NOMO-1 treated with DMSO at 0.1 percent for 48 hours (cell line): Measurements from ENCODE around the gene DPH2.

Experiments used
- DNase-seq: peaks from one replicate; lab custom pipeline; 2025; ENCODE audit not compliant: unreplicated experiment; lab: John Stamatoyannopoulos, UW

The DPH2 gene

DNA sequence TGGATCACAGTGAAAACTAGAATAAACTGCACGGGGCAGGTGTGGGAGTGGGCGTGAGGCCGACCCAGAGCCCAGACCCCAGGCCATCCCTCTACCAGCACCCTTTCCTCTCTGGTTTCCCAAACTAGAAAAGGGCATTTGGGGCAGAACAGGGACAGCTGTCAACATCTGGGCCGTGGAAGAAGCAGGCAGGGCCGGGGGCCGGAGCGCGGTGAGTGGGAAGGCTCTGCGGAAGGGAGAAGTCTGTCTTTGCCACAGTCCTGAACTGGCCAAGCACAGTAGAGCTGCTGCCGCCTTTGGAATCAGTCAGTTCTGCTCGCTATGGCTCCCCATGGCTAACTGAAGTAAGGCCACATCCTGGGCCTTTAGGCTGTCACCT, 28.2 kb downstream of the DPH2 start:
- DNase-seq = no peak

DNA sequence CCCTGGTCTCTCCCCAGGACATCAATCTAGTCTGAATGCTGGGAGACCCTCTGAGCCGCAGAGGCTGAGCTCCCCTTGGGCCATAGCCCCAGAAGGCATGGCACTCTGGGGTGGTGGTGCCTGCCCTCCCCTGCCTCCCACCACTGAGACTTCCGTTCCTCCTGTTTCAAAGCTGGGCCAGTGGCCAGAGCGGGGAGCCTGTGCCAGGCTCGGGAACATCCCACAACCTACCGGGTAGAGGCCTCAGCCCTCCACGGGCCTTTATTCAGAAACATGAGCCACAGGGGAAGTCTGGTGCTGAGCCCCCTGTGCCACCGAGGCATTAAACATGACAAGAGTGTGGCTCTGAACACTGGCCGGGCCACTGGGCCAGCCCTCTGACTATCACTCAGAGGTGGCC, 29.6 kb downstream of the DPH2 start:
- no peak for DNase-seq

DNA sequence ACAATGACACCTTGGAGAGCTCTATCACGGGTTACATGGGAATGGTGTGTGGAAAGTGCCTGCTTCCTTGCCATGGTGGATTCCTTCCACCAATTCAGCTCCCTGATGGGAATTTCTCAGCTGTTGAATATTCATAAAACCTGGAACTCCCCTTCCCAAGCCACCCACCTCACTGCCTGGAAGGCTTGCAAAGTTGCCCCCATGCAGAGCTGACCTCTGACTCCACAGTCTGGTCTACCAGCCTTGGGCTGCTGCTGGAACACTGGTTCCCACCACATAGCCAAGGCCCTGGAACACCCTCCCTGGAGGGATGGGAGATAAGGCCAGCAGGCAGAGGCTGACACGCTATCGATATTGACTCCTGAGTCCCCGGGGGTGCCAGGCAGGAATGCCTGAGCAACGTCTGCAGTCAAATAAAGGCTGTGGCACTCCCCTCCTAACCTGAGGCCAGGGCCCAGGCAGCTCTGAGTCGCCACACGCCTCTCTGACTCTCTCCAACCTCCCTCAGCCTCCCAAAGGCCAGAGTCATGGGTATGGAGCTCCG, 30.4 kb downstream of the DPH2 start:
- no peak for DNase-seq

- DNase-seq = no peak
Observed at GRCh38 chr1:44002165-44002564, 32.4 kb downstream of the DPH2 start.

- DNase-seq = no peak
Observed at GRCh38 chr1:44002606-44003157, 32.9 kb downstream of the DPH2 start.

DNA sequence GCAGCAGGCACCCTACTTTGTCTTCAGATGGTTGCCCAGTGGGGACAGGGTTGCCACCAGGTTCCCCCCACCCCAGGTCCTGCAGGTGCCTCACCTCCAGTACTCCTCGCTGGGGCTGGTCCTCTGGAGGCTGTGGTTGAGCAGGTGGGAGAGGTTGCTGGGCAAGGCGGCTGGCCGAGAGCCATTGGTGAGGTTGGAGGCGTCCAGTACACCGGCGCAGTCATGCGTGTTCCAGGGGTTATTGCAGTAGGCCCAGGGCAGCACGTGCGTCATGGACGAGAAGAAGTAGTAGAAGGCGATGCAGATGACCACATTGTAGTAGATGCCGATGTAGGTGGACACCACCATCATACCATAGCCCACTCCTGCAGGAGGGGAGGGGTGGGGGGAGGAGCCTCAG, 38.4 kb downstream of the DPH2 start:
- DNase-seq = no peak

DNA sequence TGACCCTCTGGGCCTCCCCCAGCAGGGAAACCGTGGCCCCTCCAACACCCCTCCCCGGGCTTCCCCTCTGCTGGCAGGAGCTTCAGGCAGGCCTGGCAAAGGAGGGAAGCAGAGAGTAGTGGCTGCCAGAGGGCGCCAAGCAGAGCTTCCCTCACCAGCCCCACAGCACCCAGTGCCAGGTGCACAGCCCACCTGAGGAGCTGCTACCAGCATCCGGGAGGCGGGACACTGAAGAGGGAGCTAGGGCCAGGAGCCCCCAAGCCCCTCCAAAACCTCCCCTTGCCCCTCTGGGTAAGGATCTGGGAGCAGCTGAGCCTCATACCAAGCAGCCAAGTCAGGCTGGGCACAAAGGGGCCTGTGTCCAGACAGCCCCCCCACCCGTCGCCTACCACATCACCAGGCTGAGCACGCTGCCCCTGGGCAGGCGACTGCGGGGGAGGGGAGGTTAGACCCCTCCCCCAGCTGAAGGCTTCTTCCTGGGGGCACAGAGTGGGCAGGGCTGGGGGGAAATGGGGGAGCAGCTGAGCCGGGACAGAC, 41.2 kb downstream of the DPH2 start:
- DNase-seq = no peak

- DNase-seq = no peak
Observed at GRCh38 chr1:44012404-44012803, 42.6 kb downstream of the DPH2 start.

DNA sequence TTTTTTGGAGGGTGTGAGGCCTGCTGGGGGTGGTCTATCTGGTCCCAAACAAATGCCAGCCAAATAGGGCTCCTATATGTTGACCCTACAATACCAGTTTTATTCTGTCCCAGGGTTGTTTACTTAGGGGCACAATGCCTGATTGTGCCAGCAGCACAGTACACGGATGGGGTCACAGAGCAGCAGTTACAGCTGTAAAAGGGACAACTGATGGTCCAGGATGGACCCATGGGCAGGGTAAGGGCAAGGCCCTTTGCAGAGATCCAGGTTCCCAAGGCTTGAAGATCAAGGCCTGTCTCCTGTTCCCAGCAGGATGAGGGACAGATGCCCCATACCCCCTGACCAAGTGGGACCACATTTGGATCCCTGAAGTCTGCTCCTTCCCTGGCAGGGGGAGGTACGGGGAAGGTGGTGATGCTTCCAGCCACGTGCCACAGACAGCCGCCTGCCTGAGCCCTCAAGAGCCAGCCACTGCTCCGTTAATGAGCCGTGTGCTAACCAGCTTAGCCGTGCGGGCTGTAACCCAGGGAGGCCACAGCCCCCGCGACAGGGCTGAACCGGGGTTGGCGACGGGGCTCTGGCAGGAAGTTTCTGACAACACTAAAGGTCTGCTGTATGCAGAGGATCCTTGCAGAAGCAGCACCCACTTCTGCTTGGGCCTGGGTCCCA, 43.3 kb downstream of the DPH2 start:
- DNase-seq = no peak

GRCh38 chr1:44013949-44014348, 44.1 kb downstream of the DPH2 start:
- no peak for DNase-seq

DNA sequence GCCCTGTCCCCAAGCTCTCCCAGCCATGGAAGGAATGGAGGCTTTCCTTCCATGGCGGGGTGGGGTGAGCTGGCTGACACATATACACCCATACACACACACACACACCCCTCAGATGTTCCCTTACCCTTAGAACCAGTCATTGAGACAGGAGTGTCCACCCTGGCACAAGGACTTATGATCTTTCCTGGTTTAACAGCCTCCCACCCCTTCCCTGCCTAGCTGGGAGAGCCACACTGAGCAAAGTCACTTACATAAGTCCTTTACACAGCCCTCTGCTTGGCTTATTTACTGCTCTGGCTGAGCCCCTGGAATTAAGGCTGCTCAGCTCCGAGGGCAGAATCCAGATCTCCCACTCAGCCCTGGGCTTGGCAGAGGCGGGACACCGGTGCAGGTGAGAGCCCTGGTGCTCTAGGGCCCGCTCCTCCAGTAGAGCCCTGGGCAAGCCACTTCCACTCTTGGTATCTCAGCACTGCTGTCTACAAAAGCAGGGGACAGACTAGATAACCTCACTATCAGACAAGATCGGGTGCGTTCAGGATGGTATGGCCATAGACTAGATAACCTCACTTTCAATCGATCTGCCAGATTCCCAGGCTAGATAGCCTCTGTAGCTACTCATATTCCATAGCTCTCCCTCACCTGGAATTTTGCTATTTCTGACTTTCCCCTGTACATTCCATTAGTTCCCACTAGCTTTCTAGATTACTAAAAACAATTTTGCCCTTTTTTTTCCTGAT, 44.7 kb downstream of the DPH2 start:
- no peak for DNase-seq

DNA sequence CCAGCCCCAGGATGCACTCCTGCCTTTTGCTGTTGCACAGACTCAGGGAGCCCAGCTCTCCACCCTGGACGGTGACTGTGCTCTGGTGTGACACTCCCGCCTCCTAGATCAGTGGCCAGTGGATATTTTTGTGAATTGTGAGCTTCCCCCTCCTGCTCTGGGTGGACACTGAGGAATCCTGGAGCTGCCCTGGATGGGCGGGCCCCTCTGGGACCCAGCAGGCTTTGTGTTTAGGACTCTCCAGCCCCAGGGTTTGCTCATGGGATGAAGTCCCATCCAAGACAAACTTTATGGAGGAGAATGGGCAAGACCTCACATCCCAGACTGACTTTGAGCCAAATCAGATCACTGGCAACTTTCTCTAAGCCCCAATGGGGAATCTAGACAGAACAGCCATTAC, 45.4 kb downstream of the DPH2 start:
- DNase-seq = no peak

DNA sequence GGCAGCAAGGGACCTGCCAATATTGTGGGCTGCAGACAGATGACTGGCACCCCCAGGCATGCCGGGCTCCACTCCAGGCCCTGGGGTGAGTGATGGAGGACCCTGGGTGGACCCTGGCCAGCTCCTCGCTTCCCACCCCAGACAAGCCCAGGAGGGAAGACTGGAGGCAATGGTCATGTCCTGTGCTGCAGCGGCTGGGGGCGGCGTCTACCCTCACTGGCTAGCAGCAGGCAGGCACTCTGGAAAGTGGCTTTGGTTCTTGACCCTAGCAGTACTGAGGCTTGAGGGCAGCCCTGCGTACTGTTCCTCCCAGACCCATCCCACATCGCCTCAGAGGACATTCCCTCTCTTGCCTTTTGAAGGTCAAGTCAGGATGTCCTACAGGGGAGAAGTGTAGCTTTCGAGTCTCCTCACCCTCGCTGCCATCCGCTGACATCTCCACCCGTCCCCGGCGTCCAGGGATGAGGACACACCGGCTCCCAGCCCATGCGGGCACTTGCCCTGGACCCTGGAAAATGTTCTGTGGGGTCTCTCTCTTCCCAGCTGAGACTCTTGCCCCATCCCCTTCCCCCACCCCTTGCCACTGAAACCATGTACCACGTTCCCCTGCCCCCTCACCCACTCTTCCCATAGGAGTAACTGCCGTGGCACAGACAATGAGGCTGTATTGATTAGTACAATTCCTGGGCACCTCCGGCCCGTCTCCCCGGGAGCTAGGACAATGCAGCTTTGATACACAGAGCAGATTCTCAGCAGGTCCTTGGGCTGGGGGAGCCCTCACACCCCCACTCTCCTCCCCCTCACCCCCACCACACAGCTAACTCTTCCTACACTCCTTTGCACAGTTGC, 46.5 kb downstream of the DPH2 start:
- DNase-seq = no peak

DNA sequence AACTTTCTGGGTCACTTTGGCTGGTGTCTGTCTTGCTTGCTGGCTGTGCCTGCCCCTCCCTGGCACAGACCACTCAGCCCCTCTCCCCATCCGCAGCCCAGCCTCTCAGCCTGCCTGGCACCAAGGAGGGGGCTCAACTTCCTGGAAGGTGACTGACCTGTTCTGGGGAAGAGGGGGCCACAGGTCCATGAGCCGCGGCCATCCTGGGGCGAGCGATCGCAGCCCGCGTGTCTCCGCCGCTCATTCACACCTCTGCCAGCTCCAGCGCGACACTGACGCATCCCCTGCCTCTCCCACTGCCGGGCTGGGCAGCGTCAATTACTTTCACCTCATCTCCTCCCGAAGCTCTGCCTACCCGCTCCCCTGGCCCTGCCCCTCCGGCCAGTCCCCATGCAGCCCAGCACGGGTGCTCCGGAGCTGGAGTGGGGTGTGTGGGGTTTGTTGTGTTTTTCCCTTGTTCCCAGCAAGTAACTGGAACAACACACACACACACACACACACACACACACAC, 47.1 kb downstream of the DPH2 start:
- DNase-seq = no peak

GRCh38 chr1:44019466-44019948, 49.7 kb downstream of the DPH2 start:
- no peak for DNase-seq

DNA sequence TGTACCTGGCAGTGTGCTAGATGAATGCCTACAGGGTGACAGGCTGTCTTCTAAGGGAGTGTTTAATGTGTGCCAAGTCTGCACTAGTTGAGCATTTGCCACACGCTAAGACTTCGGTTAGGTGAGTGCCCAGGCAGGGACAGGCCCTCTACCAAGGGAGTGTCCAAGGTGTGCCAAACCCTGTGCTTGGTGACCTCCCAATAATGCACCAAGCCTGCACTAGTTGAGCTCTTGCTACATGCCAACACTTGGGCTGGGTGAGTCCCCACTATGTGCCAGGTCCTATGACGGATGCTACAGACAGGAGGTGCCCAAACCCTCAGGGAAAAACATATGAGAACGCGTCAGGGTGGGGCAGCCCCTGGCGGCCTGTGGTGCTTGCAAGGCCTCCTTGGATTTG, 50.7 kb downstream of the DPH2 start:
- DNase-seq = no peak

GRCh38 chr1:44021156-44021555, 51.3 kb downstream of the DPH2 start:
- DNase-seq = no peak

DNA sequence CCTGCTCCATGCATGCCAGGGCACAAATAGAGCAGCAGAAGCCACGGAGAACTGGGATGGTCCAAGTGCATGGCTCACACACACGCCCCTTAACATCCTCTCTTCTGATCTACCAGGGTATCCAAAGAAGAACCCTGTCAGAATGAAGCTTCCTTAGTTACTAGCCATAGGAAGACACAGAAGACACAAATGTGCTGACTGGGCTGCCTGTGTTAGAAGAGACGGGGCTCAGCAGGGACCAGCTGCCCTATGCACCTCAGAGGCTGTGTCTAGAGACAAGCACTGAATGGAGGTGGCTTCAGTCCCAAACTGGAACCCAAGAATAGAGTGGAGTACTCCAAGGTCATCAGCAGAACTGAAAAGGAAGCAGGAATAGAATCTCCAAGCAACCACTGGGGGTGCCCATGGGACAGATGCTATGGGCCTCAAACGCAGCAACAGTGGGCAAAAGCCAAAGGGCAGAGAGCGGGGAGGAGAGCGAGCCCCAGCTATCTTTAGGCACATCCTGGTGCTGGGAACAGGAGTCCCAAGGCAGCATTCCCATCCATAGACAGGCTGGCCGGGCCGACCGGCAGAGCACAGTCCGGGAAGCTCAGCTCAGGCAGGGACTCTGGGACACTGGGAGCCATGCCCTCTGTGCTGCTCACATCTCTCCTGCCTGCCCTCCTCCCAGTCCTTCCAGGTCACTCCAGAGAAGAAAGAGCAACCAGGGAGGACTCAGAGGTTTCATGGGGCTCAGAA, 51.9 kb downstream of the DPH2 start:
- no peak for DNase-seq
